HuH-7.5 (cell line): Measurements from ENCODE around the gene DNAJC3.
"Not testable (repeated sequence)": the region's sequence is repeated elsewhere in the genome, so short reads cannot be mapped to it uniquely, and the experiment has no call there.

Source experiments
- DNase-seq: peaks from one replicate; pipeline ENCODE4 v3.0.0; 2011; ENCODE audit warnings: low spot score

DNAJC3 gene

DNA sequence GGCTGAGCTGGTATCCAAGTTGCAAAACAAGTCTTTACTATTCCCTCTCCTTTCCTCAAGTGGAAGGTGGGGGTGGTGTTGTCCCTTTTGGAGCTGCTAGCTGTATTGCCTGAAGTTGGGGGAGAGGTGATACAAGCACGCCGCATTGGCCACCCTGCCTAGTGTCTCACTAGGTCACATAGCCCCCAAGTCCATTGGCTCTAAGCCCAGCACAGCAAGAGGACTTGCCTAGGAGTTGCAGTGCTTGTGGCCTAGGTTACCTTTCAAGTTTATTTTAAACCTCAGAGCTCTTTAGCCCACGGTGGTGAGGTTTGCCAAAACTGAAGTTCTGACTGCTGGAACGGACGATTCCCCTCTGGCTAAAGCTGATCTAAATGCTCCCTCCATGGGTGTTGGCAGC, 5.3 kb upstream of the DNAJC3 start:
- no peak for DNase-seq

- peak; percentile 11 for DNase-seq
Observed at GRCh38 chr13:95676105-95676761, 706 bp upstream of the DNAJC3 start.

GRCh38 chr13:95677564-95678266, 776 bp downstream of the DNAJC3 start:
- DNase-seq, result peak; percentile 6

- DNase-seq, result no peak
Observed at GRCh38 chr13:95678967-95679366, 2.0 kb downstream of the DNAJC3 start.

- DNase-seq, result no peak
Observed at GRCh38 chr13:95679722-95680121, 2.8 kb downstream of the DNAJC3 start.

- DNase-seq, result no peak
Observed at GRCh38 chr13:95684418-95684817, 7.5 kb downstream of the DNAJC3 start.

- DNase-seq, result not testable (repeated sequence)
Observed at GRCh38 chr13:95684960-95685359, 8.0 kb downstream of the DNAJC3 start.

- DNase-seq, result no peak
Observed at GRCh38 chr13:95689582-95689926, 12.6 kb downstream of the DNAJC3 start.

DNA sequence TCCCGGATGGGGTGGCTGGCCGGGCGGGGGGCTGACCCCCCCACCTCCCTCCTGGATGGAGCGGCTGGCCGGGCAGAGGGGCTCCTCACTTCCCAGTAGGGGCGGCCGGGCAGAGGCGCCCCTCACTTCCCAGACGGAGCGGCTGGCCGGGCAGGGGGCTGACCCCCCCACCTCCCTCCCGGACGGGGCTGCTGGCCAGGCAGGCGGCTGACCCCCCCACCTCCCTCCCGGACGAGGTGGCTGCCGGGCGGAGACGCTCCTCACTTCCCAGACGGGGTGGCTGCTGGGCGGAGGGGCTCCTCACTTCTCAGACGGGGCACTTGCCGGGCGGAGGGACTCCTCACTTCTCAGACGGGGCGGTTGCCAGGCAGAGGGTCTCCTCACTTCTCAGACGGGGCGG, 14.0 kb downstream of the DNAJC3 start:
- not testable (repeated sequence) for DNase-seq

DNA sequence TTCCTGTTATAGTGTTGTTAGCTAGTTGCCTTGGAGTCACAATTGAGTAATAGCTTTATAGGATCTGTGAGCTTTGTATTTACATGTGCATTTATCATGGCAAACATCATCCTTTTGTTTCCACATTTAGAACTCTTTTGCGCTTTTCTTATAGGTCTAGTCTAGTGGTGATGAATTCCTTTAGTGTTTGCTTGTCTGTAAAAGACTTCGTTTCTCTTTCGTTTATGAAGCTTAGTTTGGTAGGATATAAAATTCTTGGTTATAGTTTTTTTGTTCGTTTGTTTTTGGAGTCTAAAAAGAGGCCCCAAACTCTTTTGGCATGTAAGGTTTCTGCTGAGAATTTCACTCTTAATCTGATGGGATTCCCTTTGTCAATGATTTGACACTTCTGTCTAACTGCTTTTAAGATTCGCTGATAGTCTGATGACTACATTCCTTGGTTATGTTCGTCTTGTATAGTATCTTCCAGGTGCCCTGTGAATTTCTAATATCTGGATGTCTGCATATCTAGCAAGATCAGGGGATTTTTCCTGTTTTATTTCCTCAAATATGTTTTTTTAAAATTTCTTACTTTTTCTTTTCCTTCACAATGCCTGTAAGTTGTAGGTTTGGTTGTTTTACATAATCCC, 20.2 kb downstream of the DNAJC3 start:
- no peak for DNase-seq

- peak; percentile 5 for DNase-seq
Observed at GRCh38 chr13:95698047-95698749, 21.3 kb downstream of the DNAJC3 start.

DNA sequence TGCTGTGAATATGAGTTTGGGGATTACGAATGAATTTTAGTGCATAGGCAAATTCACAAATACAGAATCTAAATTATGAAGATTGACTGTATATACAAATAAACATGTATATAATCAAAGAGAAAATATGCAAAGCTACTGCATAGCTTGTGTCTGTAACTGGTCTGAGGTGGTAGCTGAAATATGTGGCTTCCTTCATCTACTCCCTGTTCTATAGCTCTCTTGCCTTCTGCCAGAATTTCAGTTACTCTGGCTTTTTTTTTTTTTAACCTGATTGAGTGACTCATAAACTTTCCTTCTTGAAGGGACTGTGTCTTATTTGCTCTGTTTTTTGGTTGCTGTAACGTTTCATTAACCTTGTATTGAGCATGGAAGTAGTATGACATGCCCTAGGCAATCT, 26.6 kb downstream of the DNAJC3 start:
- DNase-seq, result no peak

DNA sequence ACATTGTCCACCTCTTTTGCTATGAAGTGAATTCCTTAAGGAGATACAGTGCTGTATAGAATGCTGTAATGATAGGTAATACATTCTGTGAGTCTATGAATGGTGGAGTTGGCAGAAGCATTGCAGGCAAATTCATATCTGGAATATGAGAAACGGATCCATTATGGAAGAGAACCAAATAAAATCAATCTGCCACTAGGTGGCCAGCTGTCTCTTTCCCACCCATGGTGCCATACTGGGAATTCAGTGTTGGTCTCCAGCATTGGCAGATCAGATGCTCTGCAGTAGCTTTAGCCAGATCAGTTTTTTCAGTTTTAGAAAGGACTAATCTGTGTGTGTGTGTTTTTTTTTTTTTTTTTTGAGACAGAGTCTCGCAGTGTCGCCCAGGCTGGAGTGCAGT, 27.6 kb downstream of the DNAJC3 start:
- peak; percentile 9 for DNase-seq

- no peak for DNase-seq
Observed at GRCh38 chr13:95706356-95706755, 29.4 kb downstream of the DNAJC3 start.

DNA sequence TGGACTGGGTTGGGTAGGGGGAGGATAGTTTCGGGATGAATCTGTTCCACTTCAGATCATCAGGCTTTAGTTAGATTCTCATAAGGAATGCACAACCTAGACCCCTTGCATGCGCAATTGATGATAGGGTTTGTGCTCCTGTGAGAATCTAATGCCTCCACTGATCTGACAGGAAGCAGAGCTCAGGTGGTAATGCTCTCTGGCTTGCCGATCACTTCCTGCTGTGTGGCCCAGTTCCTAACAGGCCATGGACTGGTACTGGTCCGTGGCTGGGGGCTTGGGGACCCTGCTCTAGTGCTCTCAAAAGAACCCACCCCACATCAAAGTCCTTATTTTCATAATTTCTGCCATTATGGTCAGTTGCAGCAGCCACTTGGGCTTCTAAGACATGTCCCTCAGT, 30.1 kb downstream of the DNAJC3 start:
- no peak for DNase-seq

DNA sequence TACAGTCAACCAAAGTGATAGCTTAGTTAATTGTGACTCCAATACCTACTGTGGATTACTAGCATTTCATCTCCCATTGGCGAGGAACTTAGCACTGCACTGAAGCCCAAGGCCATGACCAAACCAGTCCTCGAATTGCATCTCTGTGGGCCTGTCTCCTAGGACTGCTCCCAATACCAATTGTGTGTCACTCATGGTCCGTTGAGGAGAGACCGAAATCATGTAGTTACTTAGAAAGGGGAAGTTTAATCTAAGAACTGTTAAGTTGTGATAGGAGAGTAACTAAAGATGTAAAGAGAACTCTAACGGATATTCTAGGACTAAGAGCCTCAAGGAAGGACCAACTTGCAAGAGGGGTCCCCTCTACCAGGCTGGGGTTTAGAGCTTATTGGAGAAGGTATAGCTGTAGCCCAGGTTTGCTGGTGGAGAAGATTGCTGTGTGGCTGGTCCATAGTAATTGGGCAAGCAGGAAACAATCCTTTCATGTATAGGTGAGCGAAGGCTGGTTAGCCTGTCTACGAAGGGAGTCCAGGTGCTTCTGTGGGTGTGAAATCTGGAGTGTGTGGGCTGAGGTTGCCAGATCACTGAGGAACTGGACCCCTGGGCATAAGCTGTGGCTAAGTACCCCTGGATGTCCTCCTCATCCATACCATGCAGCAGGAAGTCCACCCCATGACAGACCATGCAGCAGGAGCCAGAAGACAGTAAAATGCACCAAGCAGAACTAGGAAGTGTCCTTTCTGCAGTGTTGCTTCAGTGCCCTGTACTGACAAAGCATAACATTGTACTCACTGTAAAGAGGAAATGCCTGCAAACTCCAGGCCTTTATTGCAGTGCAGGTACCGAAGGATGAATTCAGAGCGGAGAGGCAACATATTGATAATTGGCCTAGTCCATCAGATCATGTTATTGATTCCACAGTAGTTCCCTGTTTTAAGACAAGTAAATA, 30.8 kb downstream of the DNAJC3 start:
- DNase-seq, result no peak

DNA sequence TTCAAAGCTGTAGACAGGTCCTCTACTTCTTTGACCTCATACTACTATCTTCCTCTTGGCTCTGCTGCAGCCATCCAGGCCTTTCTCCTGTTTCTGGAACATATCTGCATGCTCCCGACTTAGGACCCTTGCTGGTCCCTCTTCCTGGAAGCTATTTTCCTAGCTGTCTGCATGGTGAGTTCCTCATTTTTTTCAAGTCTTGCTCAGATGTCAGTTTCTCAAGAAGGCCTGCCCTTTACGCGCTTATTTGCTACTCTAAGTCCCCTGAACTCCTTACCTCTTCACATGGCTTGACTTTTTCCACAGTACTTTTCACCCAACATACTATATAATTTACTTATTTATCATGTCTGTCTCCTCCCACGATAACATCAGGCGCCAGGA, 31.4 kb downstream of the DNAJC3 start:
- DNase-seq, result no peak

DNA sequence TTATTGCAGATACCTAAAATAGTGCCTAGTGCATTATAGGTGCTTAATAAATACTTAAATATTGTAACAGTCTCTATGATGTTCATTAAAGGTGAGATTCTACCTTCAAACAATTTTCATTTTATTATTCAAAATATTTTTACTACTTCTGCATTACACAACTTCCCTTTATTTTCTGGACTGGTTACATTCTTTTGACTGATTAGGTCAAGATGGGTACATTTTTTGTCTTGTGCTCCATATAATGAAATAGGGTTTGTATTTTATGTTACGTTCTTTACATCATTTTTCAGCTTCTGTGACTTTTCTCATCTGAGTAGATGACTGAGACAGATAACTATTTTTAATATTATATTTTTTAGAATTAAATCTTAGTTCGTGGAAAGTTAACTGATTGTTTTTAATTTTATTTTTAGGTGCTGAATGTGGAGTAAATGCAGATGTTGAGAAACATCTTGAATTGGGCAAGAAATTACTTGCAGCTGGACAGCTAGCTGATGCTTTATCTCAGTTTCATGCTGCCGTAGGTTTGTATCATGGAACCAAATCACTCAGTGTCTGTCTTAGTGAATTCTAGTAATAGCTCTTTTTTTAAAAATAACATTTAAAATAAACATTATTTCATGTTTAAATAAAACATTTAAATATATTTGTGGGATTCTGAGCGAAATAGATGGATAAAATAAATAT, 32.0 kb downstream of the DNAJC3 start:
- no peak for DNase-seq

DNA sequence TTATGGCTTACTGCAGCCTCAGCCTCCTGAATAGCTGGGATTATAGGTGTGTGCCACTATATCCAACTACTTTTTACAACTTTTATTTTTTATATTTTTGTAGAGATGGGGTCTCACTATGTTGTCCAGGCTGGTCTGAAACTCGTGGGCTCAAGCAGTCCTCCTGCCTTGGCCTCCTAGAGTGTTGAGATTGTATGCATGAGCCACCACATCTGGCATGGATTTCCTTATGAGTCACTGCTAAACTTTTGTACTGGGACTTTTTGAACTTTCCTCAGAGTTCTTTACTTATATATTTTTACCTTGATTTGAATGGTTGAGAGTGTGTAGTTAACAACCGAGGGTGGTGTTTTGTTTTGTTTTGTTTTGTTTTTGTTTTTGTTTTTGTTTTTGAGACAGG, 33.4 kb downstream of the DNAJC3 start:
- no peak for DNase-seq

GRCh38 chr13:95712846-95713245, 35.9 kb downstream of the DNAJC3 start:
- DNase-seq, result not testable (repeated sequence)

DNA sequence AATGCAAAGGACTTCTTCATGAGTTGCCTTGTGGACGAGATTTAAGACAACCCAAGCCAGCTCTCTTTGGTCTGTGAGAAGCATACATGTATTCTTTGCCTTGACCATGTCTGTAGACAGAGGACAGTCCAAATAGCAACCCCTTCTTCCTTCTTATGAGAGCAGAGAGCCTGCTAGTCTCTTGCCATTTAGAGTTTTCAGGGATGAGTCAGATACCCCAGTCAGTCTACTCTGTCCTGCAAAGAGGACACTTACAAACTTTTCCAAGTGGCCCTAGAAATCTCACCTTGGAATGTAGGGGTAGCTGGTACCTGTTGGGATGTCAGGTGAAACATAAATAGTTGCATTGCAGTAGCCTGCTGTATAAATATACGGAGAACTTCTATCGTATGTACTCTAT, 36.7 kb downstream of the DNAJC3 start:
- no peak for DNase-seq
